H9 (cell line): Measurements from ENCODE around the gene CLCNKA. TPM values are rescaled to one million over a fixed set of nuclear protein-coding genes. Genes with fewer than 3 reads are reported as not detected.

ENCODE experiments used
- DNase-seq: peaks from one replicate; pipeline ENCODE4 v3.0.0-alpha.2; 2017
- H2AFZ ChIP-seq: one replicate; pipeline ENCODE4 v1.6.1; 2013; ENCODE audit warnings: mild to moderate bottlenecking, low read length, control low read depth, moderate library complexity
- H2AK5ac ChIP-seq: 2 replicates; pipeline ENCODE4 v1.6.1; 2013; ENCODE audit warnings: low read length, control low read depth, mixed read lengths; ENCODE audit not compliant: insufficient read length
- H2BK120ac ChIP-seq: one replicate; pipeline ENCODE4 v1.6.1; 2013; ENCODE audit warnings: low read depth, mild to moderate bottlenecking, low read length, control low read depth, inconsistent platforms; ENCODE audit not compliant: poor library complexity, severe bottlenecking
- H2BK12ac ChIP-seq: 2 replicates; pipeline ENCODE4 v1.6.1; 2013; ENCODE audit warnings: low read length, control low read depth, mixed read lengths, low read depth; ENCODE audit not compliant: insufficient read length
- H2BK15ac ChIP-seq: 2 replicates; pipeline ENCODE4 v1.6.1; 2013; ENCODE audit warnings: low read depth, low read length, control low read depth
- H2BK20ac ChIP-seq: one replicate; pipeline ENCODE4 v1.6.1; 2013; ENCODE audit warnings: low read depth, mild to moderate bottlenecking, low read length, control low read depth, inconsistent platforms; ENCODE audit not compliant: poor library complexity, severe bottlenecking
- H2BK5ac ChIP-seq: 2 replicates; pipeline ENCODE4 v1.6.1; 2013; ENCODE audit warnings: low read length, control low read depth, mixed read lengths; ENCODE audit not compliant: insufficient read length
- H3K14ac ChIP-seq: 2 replicates; pipeline ENCODE4 v1.6.1; 2013; ENCODE audit warnings: low read length, control low read depth; ENCODE audit not compliant: insufficient read depth
- H3K18ac ChIP-seq: 2 replicates; pipeline ENCODE4 v1.6.1; 2013; ENCODE audit warnings: low read depth, mild to moderate bottlenecking, mixed read lengths, low read length, control low read depth; ENCODE audit not compliant: insufficient read length
- H3K23ac ChIP-seq: 2 replicates; pipeline ENCODE4 v1.6.1; 2013; ENCODE audit warnings: low read length, control low read depth, mixed read lengths, low read depth; ENCODE audit not compliant: insufficient read length
- H3K23me2 ChIP-seq: 2 replicates; pipeline ENCODE4 v1.6.1; 2013; ENCODE audit warnings: low read depth, mild to moderate bottlenecking, mixed read lengths, low read length, control low read depth; ENCODE audit not compliant: insufficient read length, poor library complexity, severe bottlenecking
- H3K27ac ChIP-seq: 2 replicates; pipeline ENCODE4 v1.5.1; 2013; ENCODE audit warnings: low read length, control low read depth, mixed read lengths, low read depth; ENCODE audit not compliant: insufficient read length
- H3K27me3 ChIP-seq: 2 replicates; pipeline ENCODE4 v1.6.1; 2013; ENCODE audit warnings: low read length, control low read depth, inconsistent platforms; ENCODE audit not compliant: insufficient read depth
- H3K4ac ChIP-seq: 2 replicates; pipeline ENCODE4 v1.6.1; 2013; ENCODE audit warnings: low read depth, mild to moderate bottlenecking, control low read depth, inconsistent platforms, low read length, moderate library complexity
- H3K4me1 ChIP-seq: 2 replicates; pipeline ENCODE4 v1.6.1; 2013; ENCODE audit warnings: low read length, control low read depth, inconsistent platforms; ENCODE audit not compliant: insufficient read depth
- H3K4me2 ChIP-seq: 2 replicates; pipeline ENCODE4 v1.6.1; 2013; ENCODE audit warnings: low read length, control low read depth, mixed read lengths; ENCODE audit not compliant: insufficient read length, insufficient read depth
- H3K56ac ChIP-seq: 2 replicates; pipeline ENCODE4 v1.6.1; 2013; ENCODE audit warnings: low read depth, mild to moderate bottlenecking, mixed read lengths, low read length, control low read depth; ENCODE audit not compliant: insufficient read length
- H3K79me1 ChIP-seq: 2 replicates; pipeline ENCODE4 v1.6.1; 2013; ENCODE audit warnings: low read depth, mild to moderate bottlenecking, moderate library complexity, low read length, control low read depth, inconsistent platforms; ENCODE audit not compliant: insufficient read depth, poor library complexity, severe bottlenecking
- H3K79me2 ChIP-seq: 2 replicates; pipeline ENCODE4 v1.6.1; 2013; ENCODE audit warnings: low read length, control low read depth, inconsistent platforms; ENCODE audit not compliant: insufficient read depth
- H3K9ac ChIP-seq: 2 replicates; pipeline ENCODE4 v1.6.1; 2013; ENCODE audit warnings: low read length, control low read depth, mixed read lengths; ENCODE audit not compliant: insufficient read length; ENCODE audit errors: extremely low read depth
- H3K9me3 ChIP-seq: one replicate; pipeline ENCODE4 v1.6.1; 2013; ENCODE audit warnings: low read depth, low read length, inconsistent platforms; ENCODE audit not compliant: control insufficient read depth
- H3T11ph ChIP-seq: one replicate; pipeline ENCODE4 v1.6.1; 2013; ENCODE audit warnings: mild to moderate bottlenecking, low read length, control low read depth, inconsistent platforms
- H4K20me1 ChIP-seq: one replicate; pipeline ENCODE4 v1.6.1; 2013; ENCODE audit not compliant: control insufficient read depth, insufficient read length, insufficient read depth
- H4K5ac ChIP-seq: 2 replicates; pipeline ENCODE4 v1.6.1; 2013; ENCODE audit warnings: low read depth, mild to moderate bottlenecking, mixed read lengths, low read length, control low read depth; ENCODE audit not compliant: insufficient read length
- H4K8ac ChIP-seq: replicated peaks from 2 replicates; pipeline ENCODE4 v1.6.1; 2013; ENCODE audit warnings: low read length, control low read depth, mixed read lengths, low read depth; ENCODE audit not compliant: insufficient read length
- H4K91ac ChIP-seq: 2 replicates; pipeline ENCODE4 v1.6.1; 2013; ENCODE audit warnings: low read depth, mild to moderate bottlenecking, moderate library complexity, mixed read lengths, low read length, control low read depth; ENCODE audit not compliant: insufficient read length
- H3K27ac Mint-ChIP-seq, 3 experiments: 2 replicates in 2 of 3; 3 replicates in 1 of 3; pipeline ENCODE4 v1.8.0; 2020 to 2021; ENCODE audit warnings: mixed read lengths in 3 of 3, mild to moderate bottlenecking in 1 of 3, moderate library complexity in 1 of 3
- H3K27me3 Mint-ChIP-seq: 2 replicates; pipeline ENCODE4 v1.8.0; 2021; ENCODE audit warnings: low read depth, mild to moderate bottlenecking, moderate library complexity, mixed read lengths
- H3K36me3 Mint-ChIP-seq, 3 experiments: 2 replicates in 2 of 3; 3 replicates in 1 of 3; pipeline ENCODE4 v1.8.0; 2020 to 2021; ENCODE audit warnings: low read depth in 3 of 3, mixed read lengths in 3 of 3; ENCODE audit not compliant: insufficient read depth in 1 of 3
- H3K4me1 Mint-ChIP-seq, 2 experiments: 2 replicates each; pipeline ENCODE4 v1.8.0; 2020; ENCODE audit warnings: mixed read lengths in 2 of 2
- H3K4me3 Mint-ChIP-seq, 2 experiments: 2 replicates in 1 of 2; 3 replicates in 1 of 2; pipeline ENCODE4 v1.8.0; 2020 to 2021; ENCODE audit warnings: mild to moderate bottlenecking in 2 of 2, mixed read lengths in 2 of 2, moderate library complexity in 1 of 2
- H3K9me3 Mint-ChIP-seq, 2 experiments: 2 replicates in 1 of 2; 3 replicates in 1 of 2; pipeline ENCODE4 v1.8.0; 2020; ENCODE audit warnings: mild to moderate bottlenecking in 2 of 2, mixed read lengths in 2 of 2, moderate library complexity in 1 of 2
- CTCF ChIP-seq: fragments of 200-600 bp; sonication (generic); conservative IDR thresholded peaks from 3 replicates; pipeline ENCODE4 v1.8.0; 2021; ENCODE audit warnings: antibody characterized with exemption, mild to moderate bottlenecking
- WGBS: extraction: QIAGEN DNeasy Blood & Tissue Kit; methylation state at CpG from one replicate; pipeline ENCODE4 v1.1.7; 2013; ENCODE audit warnings: missing lambda C conversion rate, low lambda C conversion rate, mixed read lengths; ENCODE audit not compliant: insufficient read length; ENCODE audit errors: extremely low coverage; 5-methylcytosine and 5-hydroxymethylcytosine counted together
- total RNA-seq: library from RNA; stranded (reverse); gene quantifications from 2 replicates; pipeline ENCODE4 v1.2.1, GENCODE V29; 2021

CLCNKA gene
- total RNA-seq, 1 experiment from 2014 or later = 0.98 TPM

GRCh38 chr1:15989776-15990175 lies 32.1 kb upstream of the CLCNKA start:
- WGBS = no CpG with 5 or more reads among the region's 9 CpGs
- H2BK5ac ChIP-seq = no peak overlapping the region
- H3K79me2 ChIP-seq = no peaks in the 10 kb centered on the region
- H3K4me1 ChIP-seq = no peaks in the 10 kb centered on the region
- H3K9ac ChIP-seq = no peak overlapping the region
- Mint-ChIP-seq H3K36me3 (no peaks in the 10 kb centered on the region), H3K4me1 (no peaks in the 10 kb centered on the region), H3K27ac (no peak overlapping the region), H3K4me3 (no peak overlapping the region), H3K9me3 (no peaks in the 10 kb centered on the region), H3K27me3 (peaks cover 9% of the 10 kb centered on the region)
- H4K5ac ChIP-seq = no peak overlapping the region
- no peaks in the 10 kb centered on the region for H3K27me3 ChIP-seq
- H2BK20ac ChIP-seq = no peak overlapping the region
- H3K4me2 ChIP-seq = no peak overlapping the region
- H3T11ph ChIP-seq = no peak overlapping the region
- no peak overlapping the region for H3K27ac ChIP-seq
- H2BK120ac ChIP-seq = no peak overlapping the region
- no peaks in the 10 kb centered on the region for H3K79me1 ChIP-seq
- no peaks in the 10 kb centered on the region for H3K23me2 ChIP-seq
- H3K9me3 ChIP-seq = no peaks in the 10 kb centered on the region
- no peak for DNase-seq
- no peak overlapping the region for H3K56ac ChIP-seq
- no peak overlapping the region for H2AK5ac ChIP-seq
- no peaks in the 10 kb centered on the region for H4K20me1 ChIP-seq
- H2AFZ ChIP-seq = no peak overlapping the region
- no peak overlapping the region for H4K91ac ChIP-seq
- H4K8ac ChIP-seq = no peak overlapping the region
- H2BK15ac ChIP-seq = no peak overlapping the region
- no peak overlapping the region for H2BK12ac ChIP-seq
- H3K14ac ChIP-seq = no peak overlapping the region
- no peak overlapping the region for H3K18ac ChIP-seq
- H3K4ac ChIP-seq = no peak overlapping the region
- TF ChIP-seq CTCF = no peak
- no peak overlapping the region for H3K23ac ChIP-seq
